Adrenal gland (tissue), 5 donors: ENCODE measurements around the gene PSMB2.

Experiments
- CTCF ChIP-seq, 6 experiments: fragments of 450-650 bp in 4 of 6; fragments of 200-600 bp in 2 of 6; sonication (generic) in 1 of 6; IDR thresholded peaks; 1 replicate in 5 of 6; 2 replicates in 1 of 6; pipeline versions ENCODE4 v1.5.1 to v1.8.0; 2016 to 2021; ENCODE audit warnings: antibody characterized with exemption in 6 of 6, mild to moderate bottlenecking in 2 of 6, moderate library complexity in 1 of 6
- POLR2A ChIP-seq, 2 donors: fragments of 450-650 bp; IDR thresholded peaks; one replicate each; pipeline ENCODE4 v1.6.1; 2017; ENCODE audit warnings: antibody characterized with exemption in 2 of 2, mild to moderate bottlenecking in 2 of 2, moderate library complexity in 1 of 2
- donor health status: DM: no; HTN: no; CAD: no.

GRCh38 chr1:35591211-35591610 is 50.1 kb downstream of the PSMB2 start:
- TF ChIP-seq CTCF (IDR thresholded peaks at IDR 0.05) = no peak
- no peak for TF ChIP-seq POLR2A (IDR thresholded peaks at IDR 0.05)
